H1 (cell line): ENCODE measurements around the gene DIPK1C. TPM values are rescaled to one million over a fixed set of nuclear protein-coding genes. Genes with fewer than 3 reads are reported as not detected.

Experiments used
- E2F6 ChIP-seq: IDR thresholded peaks from 2 replicates; pipeline ENCODE4 v1.6.1; 2012; ENCODE audit warnings: inconsistent platforms
- MAFK ChIP-seq: IDR thresholded peaks from 2 replicates; pipeline ENCODE4 v1.6.1; 2012; ENCODE audit warnings: low read depth, mild to moderate bottlenecking, improper control_type of control experiment, low read length
- RFX5 ChIP-seq: IDR thresholded peaks from 2 replicates; pipeline ENCODE4 v1.6.1; 2011; ENCODE audit warnings: low read depth, low read length, improper control_type of control experiment, borderline replicate concordance
- polyA plus RNA-seq, 7 experiments: library from polyadenylated mRNA; depleted of rRNA in 3 of 7; stranded (reverse) in 5 of 7; unstranded in 2 of 7; fragments of >200 nt in 5 of 7; fragments of 200-250 nt in 2 of 7; gene quantifications; 1 replicate in 5 of 7; 2 replicates in 1 of 7; 4 replicates in 1 of 7; pipeline versions ENCODE4 v1.2.1 to v1.2.3, GENCODE V29; 2011 to 2013; ENCODE audit warnings: missing spikeins in 2 of 7, mixed read lengths in 2 of 7
- total RNA-seq: library from RNA; stranded (reverse); fragmentation: NEBNext Ultra II Directional; extraction: Animal tissue kit (Norgen Biotek cat#: 25700); gene quantifications from 2 replicates; pipeline ENCODE4 v1.2.1, GENCODE V29; 2021

Gene DIPK1C
- total and polyA plus RNA-seq, 2 of the 8 experiments (the other 6 are each of a cell fraction or from before 2014, with no cell fraction given), result 0.08 TPM; not detected in 1

GRCh38 chr18:74500372-74500771 is 43.3 kb upstream of the DIPK1C start (continued):
- TF ChIP-seq E2F6 (no peak), RFX5 (no peak), MAFK (no peak)
- TF ChIP-seq, all 59 proteins: peak for 0
